GM19351 (cell line): ENCODE data around the gene SAMM50.

Experiments used
- ATAC-seq: cut with Tn5 transposase; IDR thresholded peaks from one replicate; pipeline ENCODE4 v1.9.1; 2021; ENCODE audit warnings: mild to moderate bottlenecking, moderate library complexity; ENCODE audit not compliant: unreplicated experiment

The SAMM50 gene

DNA sequence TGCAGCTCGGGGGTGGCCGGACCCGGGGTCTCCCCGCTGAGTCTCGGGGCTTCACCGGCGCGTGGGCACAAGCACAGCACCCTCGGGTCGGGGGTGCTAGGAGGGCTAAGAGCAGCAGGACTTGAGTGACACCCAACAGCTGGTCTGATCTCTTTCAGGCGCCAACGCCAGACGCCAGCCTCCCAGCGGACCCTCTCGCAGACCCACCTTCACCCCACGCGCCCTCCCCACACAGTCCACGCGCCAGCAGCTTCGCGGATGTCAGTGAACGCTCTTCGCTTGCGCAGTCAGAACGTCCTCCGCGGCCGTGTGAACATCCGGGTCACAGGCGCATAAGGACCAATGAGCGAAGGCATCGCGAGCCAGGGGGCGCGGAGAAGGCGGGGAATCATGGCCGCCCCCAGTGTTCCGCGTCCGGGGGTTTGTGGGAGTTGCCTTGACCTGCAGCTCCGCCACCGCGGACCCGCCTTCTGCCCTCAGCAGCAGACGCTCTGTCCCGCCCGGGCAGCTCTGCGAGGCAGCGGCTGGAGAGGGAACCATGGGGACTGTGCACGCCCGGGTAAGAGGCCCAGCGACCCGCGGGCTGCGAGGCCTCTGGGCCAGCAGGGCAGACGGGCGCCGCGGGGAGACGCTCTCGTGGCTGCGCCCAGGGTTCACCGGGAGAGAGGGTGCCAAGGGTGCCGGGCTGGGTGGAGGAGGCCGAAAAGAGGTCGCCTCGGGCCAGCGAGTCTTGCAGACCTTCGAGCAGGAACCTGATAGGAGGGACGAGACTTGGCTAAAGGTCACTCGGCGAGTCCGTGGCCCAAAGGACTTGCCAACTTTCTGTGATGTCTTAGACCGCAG, at the start of gene SAMM50:
Gene SAMM50 (plus strand): TSS at position 403 of the 843 bp plus-strand sequence. CDS start 136 bp downstream, at position 539.
- ATAC-seq, result peak; percentile 93

DNA sequence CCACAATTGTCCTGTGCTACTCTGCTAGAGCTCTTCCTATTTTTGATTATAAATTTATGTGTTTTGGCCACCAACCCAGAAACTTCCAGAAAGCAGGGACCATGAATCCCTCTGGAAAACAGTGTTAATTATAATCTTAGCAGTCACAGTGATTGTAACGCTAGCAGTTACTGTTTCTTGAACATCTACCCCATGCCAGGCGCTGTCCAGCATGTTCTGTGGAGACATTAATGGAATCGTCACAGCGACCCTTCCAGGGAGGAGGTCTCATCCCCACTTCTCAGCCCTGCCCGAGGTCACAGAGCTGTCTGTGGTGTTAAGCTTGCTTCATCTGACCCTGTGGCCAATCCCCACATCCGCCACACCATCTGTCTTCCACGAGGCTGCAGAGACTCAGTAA, 49.6 kb upstream of the SAMM50 start:
- no peak for ATAC-seq

GRCh38 chr22:43909708-43910107, 45.5 kb upstream of the SAMM50 start:
- no peak for ATAC-seq

GRCh38 chr22:43910178-43910695, 45.0 kb upstream of the SAMM50 start:
- no peak for ATAC-seq

- ATAC-seq, result no peak
Measured at GRCh38 chr22:43911351-43911750, 43.9 kb upstream of the SAMM50 start.

DNA sequence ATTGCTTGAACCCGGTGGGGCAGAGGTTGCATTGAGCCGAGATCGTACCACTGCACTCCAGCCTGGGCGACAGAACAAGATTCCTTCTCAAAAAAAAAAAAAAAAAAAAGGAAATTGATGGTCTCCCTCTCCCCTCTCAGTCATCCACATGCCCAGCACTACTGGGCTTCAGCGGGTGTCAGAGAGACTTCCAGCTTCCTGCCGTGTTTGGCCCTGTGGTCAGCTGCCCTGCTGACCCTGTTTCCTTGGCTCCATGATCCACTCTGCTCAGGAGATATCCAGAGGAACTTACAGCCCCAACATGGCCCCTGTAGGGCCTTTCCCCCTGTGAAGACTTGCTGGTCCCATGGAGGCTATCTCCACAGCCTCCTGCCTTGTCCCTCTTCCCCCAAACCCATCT, 37.7 kb upstream of the SAMM50 start:
- ATAC-seq, result no peak

DNA sequence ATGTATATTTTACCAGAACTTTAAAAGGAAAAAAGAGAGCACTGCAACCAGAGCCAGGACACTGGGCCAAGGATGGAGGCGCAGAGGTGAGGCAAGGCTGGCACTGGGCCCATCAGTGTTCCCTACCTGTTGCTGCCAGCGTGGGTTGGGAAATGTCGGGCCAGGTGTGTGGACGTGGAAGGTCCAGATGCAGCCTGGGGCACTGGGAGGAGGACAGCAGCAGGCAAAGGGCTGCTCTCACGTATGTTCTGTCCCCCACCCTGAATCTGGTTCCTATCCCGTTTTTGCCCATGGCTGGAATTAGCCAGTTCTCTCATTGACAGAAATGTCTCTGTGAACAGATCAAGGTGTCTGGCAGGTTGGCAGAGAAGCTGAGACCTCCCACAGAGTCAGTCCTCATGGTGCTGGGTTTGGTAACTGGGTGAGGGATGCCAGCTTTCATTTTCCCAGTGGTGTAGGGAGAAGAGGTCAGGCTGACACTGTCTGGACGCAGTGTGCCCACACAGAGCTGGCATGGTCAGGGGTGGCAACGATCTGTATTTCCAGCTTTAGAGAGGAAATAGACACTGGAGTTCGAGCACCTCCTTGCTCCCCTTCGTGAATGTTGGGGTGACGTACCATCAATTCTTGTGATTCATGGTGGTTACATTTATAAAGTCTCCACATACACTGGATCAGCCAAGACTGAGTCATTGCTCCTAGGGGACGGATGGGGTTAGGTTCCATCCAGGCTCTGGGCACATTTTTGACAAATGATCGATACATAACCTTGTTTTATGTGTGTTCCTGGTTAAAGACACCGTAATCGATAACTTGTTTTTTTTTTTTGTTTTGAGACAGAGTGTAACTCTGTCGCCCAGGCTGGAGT, 35.9 kb upstream of the SAMM50 start:
- ATAC-seq, result no peak

DNA sequence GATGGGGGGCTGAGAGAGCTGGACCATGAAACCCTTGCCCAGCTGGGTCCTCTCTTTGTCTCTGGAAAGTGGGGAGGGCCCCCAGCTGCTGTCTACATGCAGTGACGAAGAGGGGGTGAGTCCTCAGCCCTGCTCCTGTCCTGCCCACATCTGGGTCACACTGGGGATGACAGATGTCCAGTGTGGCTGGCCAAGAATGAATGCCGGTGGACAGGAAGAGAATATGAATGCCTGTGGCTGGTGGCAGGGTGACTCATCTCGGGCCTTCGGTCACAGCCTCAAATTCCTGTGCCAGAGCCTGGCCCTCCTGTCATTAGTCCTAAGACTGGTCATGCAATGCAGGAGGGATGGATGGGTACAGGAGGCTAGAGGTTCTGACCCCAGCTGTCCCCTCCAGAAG, 33.9 kb upstream of the SAMM50 start:
- no peak for ATAC-seq

DNA sequence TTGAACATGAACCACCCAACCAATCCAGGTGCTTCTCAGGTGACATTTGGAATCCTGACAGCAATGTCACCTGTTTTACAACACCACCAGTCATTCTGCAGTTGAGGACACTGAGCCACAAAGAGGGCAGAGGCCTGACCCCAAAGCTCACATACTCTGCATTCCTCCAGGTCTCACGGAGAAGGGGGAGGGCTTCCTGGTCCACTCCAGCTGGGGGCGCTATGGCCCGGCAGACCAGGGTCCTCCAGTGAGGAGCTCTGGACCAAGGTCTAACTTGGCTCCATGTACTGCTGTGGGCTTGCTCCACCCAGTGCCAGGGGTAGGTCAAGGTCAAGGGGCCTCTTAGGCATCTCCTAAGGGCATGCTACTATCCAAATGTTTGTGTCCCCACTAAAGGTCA, 33.1 kb upstream of the SAMM50 start:
- no peak for ATAC-seq

DNA sequence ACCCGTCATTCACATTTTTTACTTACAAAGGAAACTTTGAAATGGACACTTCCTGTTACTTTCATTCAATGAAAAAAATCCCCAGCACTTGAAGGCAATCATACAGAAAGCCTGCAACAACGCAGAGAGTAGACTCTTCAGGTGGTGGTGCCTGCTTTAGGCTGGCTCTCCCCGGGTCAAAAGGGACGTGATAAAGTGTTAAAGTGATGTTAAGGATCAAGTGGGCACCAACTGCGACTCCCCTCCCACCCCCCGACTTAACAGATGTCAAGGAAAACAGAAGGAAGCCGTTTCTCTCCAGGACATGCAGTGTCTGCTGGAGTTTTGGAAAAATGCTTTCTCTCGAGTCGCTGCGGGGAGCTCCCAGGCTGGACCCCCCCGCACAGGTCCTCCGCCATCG, 32.1 kb upstream of the SAMM50 start:
- no peak for ATAC-seq

GRCh38 chr22:43923631-43924464, 31.4 kb upstream of the SAMM50 start, which contains the start of gene PNPLA3:
Gene PNPLA3, plus strand, starts transcription at chr22:43923805. Its CDS starts 107 bp downstream, at chr22:43923912.
- ATAC-seq, result no peak

GRCh38 chr22:43924877-43925276, 30.4 kb upstream of the SAMM50 start:
- ATAC-seq, result no peak

GRCh38 chr22:43925433-43926348, 29.6 kb upstream of the SAMM50 start:
- ATAC-seq, result no peak

- no peak for ATAC-seq
Measured at GRCh38 chr22:43926349-43926710, 28.9 kb upstream of the SAMM50 start.

DNA sequence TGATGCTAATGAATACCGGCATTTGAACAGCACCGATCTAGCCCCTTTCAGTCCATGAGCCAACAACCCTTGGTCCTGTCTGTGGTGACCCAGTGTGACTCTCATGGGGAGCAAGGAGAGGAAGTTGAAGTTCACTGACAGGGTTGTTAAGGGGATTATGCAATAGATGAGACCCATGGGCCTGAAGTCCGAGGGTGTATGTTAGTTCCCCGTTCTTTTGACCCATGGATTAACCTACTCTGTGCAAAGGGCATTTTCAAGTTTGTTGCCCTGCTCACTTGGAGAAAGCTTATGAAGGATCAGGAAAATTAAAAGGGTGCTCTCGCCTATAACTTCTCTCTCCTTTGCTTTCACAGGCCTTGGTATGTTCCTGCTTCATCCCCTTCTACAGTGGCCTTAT, 26.8 kb upstream of the SAMM50 start:
- no peak for ATAC-seq

DNA sequence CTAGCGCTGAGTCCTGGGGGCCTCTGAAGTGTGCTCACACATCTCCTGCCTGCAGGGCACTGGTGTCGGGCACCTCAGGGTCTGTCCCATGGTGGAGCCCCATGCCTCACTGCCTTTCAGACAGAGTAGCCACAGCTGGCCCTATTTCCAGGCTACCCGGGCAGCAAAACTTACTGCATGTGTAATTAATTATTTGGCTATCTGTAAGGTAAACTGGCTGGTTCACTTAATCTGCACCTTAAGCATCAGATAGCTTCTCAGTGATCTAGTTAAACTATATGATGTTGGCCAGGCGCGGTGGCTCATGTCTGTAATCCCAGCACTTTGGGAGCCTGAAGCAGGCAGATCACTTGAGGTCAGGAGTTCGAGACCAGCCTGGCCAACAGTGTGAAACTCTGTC, 26.3 kb upstream of the SAMM50 start:
- no peak for ATAC-seq

DNA sequence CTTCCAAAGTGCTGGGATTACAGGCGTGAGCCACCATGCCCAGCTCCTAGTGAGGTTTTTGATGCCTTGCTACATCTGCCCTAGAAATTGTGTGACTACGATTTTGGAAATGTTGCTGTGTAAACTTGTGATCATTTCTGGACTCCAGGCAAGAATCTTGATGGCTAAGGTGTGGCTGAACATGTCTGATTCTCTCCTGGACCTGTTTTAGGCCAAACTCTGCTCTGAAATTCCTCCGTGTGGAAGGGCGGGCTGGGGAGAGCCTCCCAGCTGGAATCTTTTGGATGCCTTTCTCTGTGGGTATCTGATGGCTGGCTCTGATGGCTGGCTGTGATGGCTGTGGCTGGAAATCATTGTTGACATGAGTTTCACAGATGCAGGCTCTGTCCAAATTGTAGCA, 23.5 kb upstream of the SAMM50 start:
- no peak for ATAC-seq

GRCh38 chr22:43941449-43941848, 13.8 kb upstream of the SAMM50 start:
- ATAC-seq, result no peak

DNA sequence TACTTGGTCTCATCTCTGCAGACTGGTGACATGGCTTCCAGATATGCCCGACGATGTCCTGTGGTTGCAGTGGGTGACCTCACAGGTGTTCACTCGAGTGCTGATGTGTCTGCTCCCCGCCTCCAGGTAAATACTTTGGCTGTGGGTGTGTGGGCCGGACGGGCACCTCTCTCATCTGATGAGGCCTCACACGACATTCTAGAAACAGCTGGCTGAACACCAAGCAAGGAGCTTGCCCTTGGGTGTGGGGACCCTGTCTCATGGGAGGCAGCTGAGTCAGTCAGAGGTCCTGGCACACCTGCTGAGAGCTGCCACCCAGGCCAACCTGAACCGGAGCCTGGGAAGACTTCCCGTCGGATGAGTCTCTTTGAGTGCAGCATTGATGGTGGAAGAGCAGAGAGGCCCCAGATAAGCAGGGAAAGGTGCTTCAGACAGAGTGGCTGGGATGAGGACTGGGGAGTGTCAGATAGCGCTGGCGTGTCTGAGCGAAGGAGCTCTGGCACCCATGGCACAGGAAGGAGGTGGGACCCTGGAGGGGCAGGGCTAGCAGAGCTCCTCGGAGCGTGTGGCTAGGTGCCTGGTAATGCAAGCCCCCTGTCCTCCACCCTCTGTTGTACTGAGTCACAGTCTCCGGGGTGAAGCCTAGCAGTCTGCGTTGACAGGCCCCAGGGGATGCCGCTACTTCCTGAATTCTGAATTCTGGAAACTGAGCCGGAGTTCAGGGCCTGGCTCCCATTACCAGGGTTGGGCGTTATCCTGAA, 10.4 kb upstream of the SAMM50 start:
- no peak for ATAC-seq
